ENCODE results near the gene ACE.
"Not testable (repeated sequence)": the region's sequence is repeated elsewhere in the genome, so short reads cannot be mapped to it uniquely, and the experiment has no call there.

The ACE gene

GRCh38 chr17:63450551-63450950 lies 26.3 kb upstream of the ACE start:
- TF ChIP-seq POLR2A (IDR thresholded peaks at IDR 0.05; ENCODE audit: low read depth, low read length) = no peak
- FAIRE-seq (no peak), DNase-seq (ENCODE audit: insufficient read length, low spot score) (no peak)

GRCh38 chr17:63451150-63451549 lies 25.7 kb upstream of the ACE start:
- FAIRE-seq (no peak), DNase-seq (ENCODE audit: insufficient read length, low spot score) (no peak)
- no peak for TF ChIP-seq POLR2A (IDR thresholded peaks at IDR 0.05; ENCODE audit: low read depth, low read length)

GRCh38 chr17:63452046-63452961 lies 24.6 kb upstream of the ACE start:
- DNase-seq (ENCODE audit: insufficient read length, low spot score) = no peak
- TF ChIP-seq POLR2A (IDR thresholded peaks at IDR 0.05; ENCODE audit: low read depth, low read length) = no peak
- no peak for FAIRE-seq

DNA sequence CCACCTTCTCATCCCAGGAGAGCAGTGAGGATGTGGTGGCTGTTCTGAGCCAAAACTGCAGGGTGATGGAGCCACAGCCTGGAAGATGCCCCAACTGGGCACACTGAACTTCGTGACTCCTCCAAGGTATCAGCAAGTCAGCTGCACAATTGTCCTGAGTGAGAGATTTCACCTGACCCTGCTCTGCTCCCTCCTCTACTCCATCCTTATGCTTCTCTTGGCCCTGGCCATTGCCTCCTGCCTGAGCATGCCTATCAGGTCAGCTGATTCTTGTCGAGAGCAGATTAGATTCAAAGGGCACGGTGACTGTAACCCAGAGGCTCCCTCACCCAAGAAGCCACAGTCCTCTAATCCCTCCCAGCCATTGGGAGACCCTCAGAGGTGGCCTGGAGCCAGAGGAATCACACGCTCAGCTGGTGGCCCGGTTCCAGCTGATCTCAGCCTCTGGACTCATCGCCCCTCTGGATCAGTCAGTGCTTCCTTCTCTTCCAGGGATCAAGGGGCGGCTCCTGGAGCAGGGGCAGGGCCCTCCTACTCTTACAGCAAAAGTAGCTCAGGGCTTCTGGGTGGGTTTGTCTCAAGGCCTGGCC lies 23.8 kb upstream of the ACE start:
- no peak for DNase-seq (ENCODE audit: insufficient read length, low spot score)
- no peak for TF ChIP-seq POLR2A (IDR thresholded peaks at IDR 0.05; ENCODE audit: low read depth, low read length)
- FAIRE-seq = no peak

DNA sequence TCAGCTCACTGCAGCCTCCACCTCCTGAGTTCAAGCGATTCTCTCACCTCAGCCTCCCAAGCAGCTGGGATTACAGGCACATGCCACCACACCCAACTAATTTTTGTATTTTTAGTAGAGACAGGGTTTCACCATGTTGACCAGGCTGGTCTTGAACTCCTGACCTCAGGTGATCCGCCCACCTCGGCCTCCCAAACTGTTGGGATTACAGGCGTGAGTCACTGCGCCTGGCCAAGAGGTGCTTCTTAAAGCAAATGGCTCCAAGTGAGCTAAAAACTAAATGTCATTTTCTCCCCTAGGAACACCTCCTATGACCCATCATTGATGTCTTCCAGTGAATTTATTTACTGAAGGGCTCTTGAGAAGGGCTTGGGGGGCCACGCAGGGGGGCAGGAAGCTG lies 22.5 kb upstream of the ACE start:
- not testable (repeated sequence) for DNase-seq (ENCODE audit: insufficient read length, low spot score); FAIRE-seq

GRCh38 chr17:63454915-63455314 lies 21.9 kb upstream of the ACE start:
- TF ChIP-seq POLR2A (IDR thresholded peaks at IDR 0.05; ENCODE audit: low read depth, low read length) = no peak
- FAIRE-seq (no peak), DNase-seq (ENCODE audit: insufficient read length, low spot score) (no peak)

DNA sequence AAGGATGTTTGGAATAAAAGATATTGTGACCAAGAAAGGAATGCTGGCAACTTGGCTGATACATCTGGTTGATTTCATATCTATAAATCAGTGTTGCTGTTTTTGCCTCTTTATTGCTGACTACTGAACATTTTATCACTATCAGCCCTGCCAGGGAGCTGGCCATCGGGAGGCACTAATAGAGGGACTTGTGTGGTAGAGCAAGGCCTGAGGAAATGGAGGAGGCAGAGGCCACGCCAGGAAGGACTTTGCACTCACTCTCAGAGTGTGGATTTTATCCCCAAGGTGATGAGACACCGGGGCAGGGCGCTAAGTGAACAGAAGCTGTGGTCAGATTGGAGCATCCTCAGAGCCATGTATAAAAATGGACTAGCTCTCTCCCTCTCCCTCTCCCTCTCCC lies 21.4 kb upstream of the ACE start:
- FAIRE-seq (no peak), DNase-seq (ENCODE audit: insufficient read length, low spot score) (no peak)
- no peak for TF ChIP-seq POLR2A (IDR thresholded peaks at IDR 0.05; ENCODE audit: low read depth, low read length)

DNA sequence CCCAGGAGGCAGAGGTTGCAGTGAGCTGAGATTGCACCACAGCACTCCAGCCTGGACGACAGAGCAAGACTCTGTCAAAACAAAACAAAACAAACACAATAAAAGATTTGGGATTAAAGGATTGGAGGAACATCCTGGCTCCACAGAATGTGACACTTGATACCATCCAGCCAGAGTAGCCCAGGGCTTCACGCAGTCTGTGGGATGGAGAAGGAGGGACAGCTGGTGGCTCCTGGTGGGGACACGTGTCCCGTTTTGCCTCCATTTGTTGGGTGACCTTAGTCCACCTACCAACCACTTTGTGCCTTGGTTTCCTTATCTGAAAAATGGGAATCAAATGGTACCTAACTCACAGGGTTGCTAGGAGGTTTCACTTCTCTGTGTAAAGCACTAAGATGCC lies 18.4 kb upstream of the ACE start:
- DNase-seq (ENCODE audit: insufficient read length, low spot score) = no peak
- FAIRE-seq = no peak
- TF ChIP-seq POLR2A (IDR thresholded peaks at IDR 0.05; ENCODE audit: low read depth, low read length) = no peak

- FAIRE-seq = no peak
These were observed 16.8 kb upstream of the ACE start for GRCh38 chr17:63460018-63460417.

GRCh38 chr17:63463771-63464170 lies 13.1 kb upstream of the ACE start:
- DNase-seq (ENCODE audit: insufficient read length, low spot score) (no peak), FAIRE-seq (no peak)
- TF ChIP-seq POLR2A (IDR thresholded peaks at IDR 0.05; ENCODE audit: low read depth, low read length) = no peak

More at GRCh38 chr17:63460018-63460417, 16.8 kb upstream of the ACE start:
- DNase-seq (ENCODE audit: insufficient read length, low spot score) = no peak
- TF ChIP-seq POLR2A (IDR thresholded peaks at IDR 0.05; ENCODE audit: low read depth, low read length) = no peak

- no peak for FAIRE-seq
- no peak for DNase-seq (ENCODE audit: insufficient read length, low spot score)
- TF ChIP-seq POLR2A (IDR thresholded peaks at IDR 0.05; ENCODE audit: low read depth, low read length) = no peak
These were observed 12.1 kb upstream of the ACE start for GRCh38 chr17:63464691-63465236.

- not testable (repeated sequence) for FAIRE-seq; DNase-seq (ENCODE audit: insufficient read length, low spot score)
These were observed 8.8 kb upstream of the ACE start for GRCh38 chr17:63468099-63468498.

DNA sequence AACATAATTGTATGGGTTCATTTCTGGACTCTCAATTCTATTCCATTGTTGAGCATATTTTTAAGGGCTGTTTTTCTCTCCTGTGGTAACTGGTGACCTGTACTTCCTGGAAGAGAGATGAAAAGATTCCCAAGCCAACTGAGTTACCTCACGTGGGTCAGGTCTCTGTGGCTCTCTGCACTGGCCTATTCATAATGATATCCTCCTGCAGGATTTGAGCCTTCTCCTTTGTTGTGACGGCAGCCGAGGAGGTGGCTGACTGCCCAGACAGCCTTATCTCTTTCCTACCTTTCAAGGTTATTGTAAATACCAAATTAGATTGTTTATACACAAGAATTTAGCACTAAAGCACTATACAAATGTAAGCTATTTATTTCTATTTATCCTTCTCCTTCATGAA lies 2.7 kb upstream of the ACE start:
- FAIRE-seq (no peak), DNase-seq (ENCODE audit: insufficient read length, low spot score) (peak; percentile 76)
- TF ChIP-seq POLR2A (IDR thresholded peaks at IDR 0.05; ENCODE audit: low read depth, low read length) = no peak

- FAIRE-seq = no peak
- no peak for TF ChIP-seq POLR2A (IDR thresholded peaks at IDR 0.05; ENCODE audit: low read depth, low read length)
- no peak for DNase-seq (ENCODE audit: insufficient read length, low spot score)
These were observed 2.0 kb upstream of the ACE start for GRCh38 chr17:63474586-63475460.
